Smooth muscle cell (in vitro differentiated cells): ENCODE data around the gene GPR146. TPM values are rescaled to one million over a fixed set of nuclear protein-coding genes. Genes with fewer than 3 reads are reported as not detected.

Experiments
- DNase-seq: peaks from one replicate; lab custom pipeline; 2025; ENCODE audit not compliant: unreplicated experiment; lab: John Stamatoyannopoulos, UW
- H2AFZ ChIP-seq: fragments of 200-600 bp; sonication (generic); 2 replicates; pipeline ENCODE4 v1.6.0; 2016; ENCODE audit warnings: antibody characterized with exemption, low read depth, mild to moderate bottlenecking
- H3F3A ChIP-seq: fragments of 200-600 bp; sonication (generic); 2 replicates; pipeline ENCODE4 v1.6.0; 2017; ENCODE audit warnings: antibody characterized with exemption, low read depth
- H3K27ac ChIP-seq: fragments of 200-600 bp; sonication (generic); 2 replicates; pipeline ENCODE4 v1.5.1; 2016; ENCODE audit warnings: low read depth, mild to moderate bottlenecking
- H3K27me3 ChIP-seq: fragments of 200-600 bp; sonication (generic); 2 replicates; pipeline ENCODE4 v1.6.1; 2016; ENCODE audit warnings: low read depth, mild to moderate bottlenecking
- H3K36me3 ChIP-seq: fragments of 200-600 bp; sonication (generic); 2 replicates; pipeline ENCODE4 v1.5.1; 2016; ENCODE audit warnings: low read depth
- H3K4me1 ChIP-seq: fragments of 200-600 bp; sonication (generic); 2 replicates; pipeline ENCODE4 v1.5.1; 2016; ENCODE audit warnings: low read depth
- H3K4me2 ChIP-seq: fragments of 200-600 bp; sonication (generic); 2 replicates; pipeline ENCODE4 v1.6.0; 2016; ENCODE audit warnings: mild to moderate bottlenecking
- H3K4me3 ChIP-seq: fragments of 200-600 bp; sonication (generic); 2 replicates; pipeline ENCODE4 v1.5.1; 2016; ENCODE audit warnings: mild to moderate bottlenecking
- H3K79me2 ChIP-seq: fragments of 200-600 bp; sonication (generic); 2 replicates; pipeline ENCODE4 v1.6.0; 2016; ENCODE audit warnings: low read depth, mild to moderate bottlenecking
- H3K9ac ChIP-seq: fragments of 200-600 bp; sonication (generic); 2 replicates; pipeline ENCODE4 v1.6.0; 2016; ENCODE audit warnings: low read depth
- H3K9me3 ChIP-seq: fragments of 200-600 bp; sonication (generic); replicated peaks from 2 replicates; pipeline ENCODE4 v1.5.1; 2016; ENCODE audit warnings: low read depth
- H4K20me1 ChIP-seq: fragments of 200-600 bp; sonication (generic); 2 replicates; pipeline ENCODE4 v1.6.0; 2016; ENCODE audit warnings: low read depth
- CTCF ChIP-seq: fragments of 200-600 bp; sonication (generic); IDR thresholded peaks from 2 replicates; pipeline ENCODE4 v1.5.1; 2017; ENCODE audit warnings: borderline replicate concordance, mild to moderate bottlenecking, antibody characterized with exemption; ENCODE audit not compliant: insufficient read depth, poor library complexity, severe bottlenecking
- WGBS: methylation state at CpG from one replicate; pipeline ENCODE4 v1.1.7; 2016; ENCODE audit warnings: low lambda C conversion rate; 5-methylcytosine and 5-hydroxymethylcytosine counted together
- polyA plus RNA-seq: library from polyadenylated mRNA; unstranded; fragments of >200 nt; fragmentation: Nextera tagmentation; extraction: Ambion mirVana; gene quantifications from 2 replicates; pipeline ENCODE4 v1.2.1, GENCODE V29; 2016
- total RNA-seq: library from RNA; depleted of rRNA; stranded (reverse); fragments of >200 nt; gene quantifications from 2 replicates; pipeline ENCODE4 v1.2.3, GENCODE V29; 2014

Gene GPR146
- total and polyA plus RNA-seq, 2 experiments from 2014 or later, result 1.8 to 2.2 TPM

DNA sequence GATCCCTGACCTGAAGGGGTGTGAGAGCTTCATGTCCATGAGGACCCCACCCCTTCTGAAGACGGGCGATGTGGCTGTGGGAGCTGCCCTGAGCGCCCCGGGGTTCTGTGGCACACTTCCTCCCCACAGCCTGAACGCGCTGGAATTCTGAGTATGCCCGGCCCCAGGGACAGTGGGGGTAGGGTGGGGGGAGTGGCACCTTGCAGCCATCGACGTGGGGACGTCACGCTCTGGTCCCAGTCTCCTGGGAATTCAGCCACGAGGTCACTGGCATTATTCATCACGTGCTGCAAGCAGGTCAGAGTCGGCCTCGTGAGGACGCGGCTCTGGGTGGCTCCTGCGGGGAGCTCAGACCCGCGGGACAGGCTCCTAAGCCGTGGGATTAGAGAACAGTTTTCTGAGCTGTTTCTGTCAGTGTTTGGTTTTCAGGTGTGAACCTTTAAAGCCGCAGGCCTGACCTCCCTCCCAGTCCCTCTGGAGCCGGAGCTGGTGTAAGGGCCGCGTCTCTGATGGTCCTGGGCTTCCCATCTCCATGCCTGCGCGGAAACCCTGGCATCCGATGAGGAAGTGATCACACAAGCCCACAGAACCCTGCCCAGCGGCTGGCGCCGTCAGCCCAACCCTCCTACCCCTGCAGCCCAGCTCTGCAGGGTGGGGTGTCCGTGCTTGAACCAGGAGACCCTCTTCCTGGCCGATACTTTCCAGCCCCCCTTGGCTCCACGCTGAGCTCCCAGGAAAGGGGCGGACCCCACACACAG lies 16.1 kb downstream of the GPR146 start:
- DNase-seq, result no peak
- peaks cover 90% of the 10 kb centered on the region for H4K20me1 ChIP-seq

GRCh38 chr7:1061180-1061579 lies 16.8 kb downstream of the GPR146 start:
- Histone ChIP-seq H3K4me2 (no peak overlapping the region), H3K27ac (no peak overlapping the region), H3K9ac (no peak overlapping the region), H3F3A (no peaks in the 10 kb centered on the region), H4K20me1 (peaks cover 90% of the 10 kb centered on the region), H2AFZ (no peak overlapping the region), H3K9me3 (no peaks in the 10 kb centered on the region), H3K36me3 (no peaks in the 10 kb centered on the region), H3K27me3 (no peaks in the 10 kb centered on the region), H3K4me1 (peaks cover 13% of the 10 kb centered on the region), H3K79me2 (no peaks in the 10 kb centered on the region), H3K4me3 (no peak overlapping the region)
- WGBS, result 91% methylated on average over 9 of the region's 9 CpGs
- DNase-seq, result no peak
- TF ChIP-seq CTCF, result no peak

More for the DNA sequence above, 16.1 kb downstream of the GPR146 start:
- H3K4me3 ChIP-seq, result peak overlapping the region; percentile 28
- H3K27ac ChIP-seq, result no peak overlapping the region
- no peaks in the 10 kb centered on the region for H3K27me3 ChIP-seq
- H2AFZ ChIP-seq, result no peak overlapping the region
- H3K36me3 ChIP-seq, result no peaks in the 10 kb centered on the region
- TF ChIP-seq CTCF, result no peak
- 44% methylated on average over 32 of the region's 35 CpGs for WGBS
- H3K79me2 ChIP-seq, result no peaks in the 10 kb centered on the region
- no peaks in the 10 kb centered on the region for H3F3A ChIP-seq
- no peaks in the 10 kb centered on the region for H3K9me3 ChIP-seq
- H3K9ac ChIP-seq, result no peak overlapping the region
- peaks cover 11% of the 10 kb centered on the region for H3K4me1 ChIP-seq
- H3K4me2 ChIP-seq, result peak overlapping the region; percentile 84

DNA sequence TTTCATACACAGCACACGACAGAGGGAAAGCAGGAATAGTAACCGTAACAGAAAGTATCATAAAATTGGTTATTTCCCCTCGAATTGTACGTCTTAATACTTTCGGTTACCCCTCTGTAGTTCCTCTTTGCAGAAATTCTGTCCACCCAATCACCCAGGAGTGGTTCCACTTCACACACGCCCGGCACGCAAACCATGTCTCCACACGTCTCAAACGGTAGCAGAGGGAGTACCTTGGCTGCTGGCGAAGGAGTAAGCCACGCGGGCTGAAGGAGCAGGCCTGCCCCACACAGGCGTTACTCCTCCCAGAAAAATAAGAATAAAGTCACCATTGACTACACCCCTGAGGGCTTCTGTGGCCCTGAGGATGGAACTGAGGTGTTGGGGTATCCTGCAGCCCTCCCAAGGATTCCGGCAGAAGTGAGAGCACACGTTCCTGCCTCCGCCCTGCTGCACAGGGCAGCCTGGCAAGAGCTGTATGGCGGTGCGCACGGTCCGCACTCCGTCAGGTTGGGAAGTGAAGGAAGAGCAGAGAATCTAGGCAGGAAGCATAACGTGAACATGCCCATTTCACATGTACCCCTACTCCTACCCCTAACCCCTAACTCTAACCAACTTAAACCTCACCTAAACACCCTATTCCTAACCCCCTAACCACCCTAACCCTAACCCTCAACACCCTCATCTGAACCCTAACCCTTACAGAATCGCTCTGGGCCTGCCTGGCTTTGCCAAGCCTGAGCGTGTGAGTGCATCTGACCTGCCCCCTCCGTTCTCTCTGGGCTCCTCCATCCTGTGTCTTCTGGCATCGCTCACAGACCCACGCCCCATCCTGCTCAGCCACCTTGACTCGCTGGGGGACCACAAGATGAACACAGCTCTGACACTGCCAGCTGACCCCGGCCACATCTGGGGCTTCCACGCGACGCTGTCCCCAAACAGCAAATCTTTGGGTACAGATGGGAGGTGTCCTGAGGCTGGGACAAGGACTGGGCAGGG lies 18.2 kb downstream of the GPR146 start:
- Histone ChIP-seq H3K4me2 (no peak overlapping the region), H3K4me1 (peaks cover 13% of the 10 kb centered on the region), H4K20me1 (peaks cover 84% of the 10 kb centered on the region), H3K27me3 (no peaks in the 10 kb centered on the region), H3K4me3 (no peak overlapping the region), H2AFZ (no peak overlapping the region), H3K36me3 (no peaks in the 10 kb centered on the region), H3K9me3 (no peaks in the 10 kb centered on the region), H3K9ac (no peak overlapping the region), H3K79me2 (no peaks in the 10 kb centered on the region), H3K27ac (no peak overlapping the region), H3F3A (no peaks in the 10 kb centered on the region)
- TF ChIP-seq CTCF, result no peak
- no peak for DNase-seq
- 95% methylated on average over 33 of the region's 33 CpGs for WGBS
